HG02623 (cell line): ENCODE results near the gene PTPRK.
"Not testable (repeated sequence)": the region's sequence is repeated elsewhere in the genome, so short reads cannot be mapped to it uniquely, and the experiment has no call there.

Experiments
- ATAC-seq: cut with Tn5 transposase; IDR thresholded peaks from one replicate; pipeline ENCODE4 v1.9.1; 2021; ENCODE audit warnings: moderate library complexity; ENCODE audit not compliant: unreplicated experiment

Gene PTPRK

DNA sequence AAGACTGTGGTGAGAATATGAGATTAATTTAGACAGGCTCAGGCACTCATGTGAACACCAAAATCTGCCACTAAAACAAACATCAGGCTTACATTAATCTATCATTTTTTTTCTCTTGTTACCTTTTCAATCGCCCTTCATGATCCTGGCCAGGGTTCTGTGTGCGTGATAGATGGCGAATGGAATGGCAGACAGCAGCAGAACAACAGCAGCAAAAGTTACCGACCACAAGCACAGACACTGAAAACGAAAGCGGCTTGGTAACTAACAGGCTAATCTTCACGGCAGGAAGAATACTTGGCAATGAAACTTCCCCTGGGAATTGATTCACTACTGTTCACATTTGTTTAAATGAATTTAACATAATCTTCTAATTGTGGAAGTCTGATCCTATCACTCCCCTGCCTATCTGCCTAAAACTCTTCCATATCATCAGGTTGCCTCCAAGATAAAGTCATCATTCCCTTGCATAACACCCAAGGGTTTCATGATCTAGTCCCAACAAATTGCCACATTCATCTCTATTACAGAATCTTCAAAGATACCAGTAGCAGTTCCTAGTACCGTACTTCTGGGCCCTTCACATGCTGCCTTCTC is 28.7 kb downstream of the PTPRK start:
- ATAC-seq = peak; percentile 54

DNA sequence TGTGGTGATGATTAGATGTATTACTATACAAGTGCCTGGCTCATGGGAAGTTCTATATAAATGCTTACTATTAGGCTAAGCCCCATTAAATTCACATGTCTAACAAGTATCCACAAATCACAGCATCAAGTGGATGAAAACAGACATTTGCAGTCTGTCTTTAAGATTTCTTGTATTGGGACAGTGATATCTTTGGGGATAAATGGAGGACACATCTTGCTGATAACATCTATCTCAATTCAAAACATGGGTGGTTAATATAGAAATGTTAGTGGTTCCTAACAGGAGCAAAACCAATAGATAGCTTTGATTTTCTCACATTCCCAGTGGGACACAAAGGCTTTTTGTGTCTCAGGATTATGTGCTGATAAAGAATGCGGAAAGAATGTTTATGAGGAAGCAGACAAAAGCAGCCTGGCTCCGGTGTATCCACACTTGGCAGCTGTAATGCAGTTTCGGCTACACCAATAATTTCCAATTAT is 29.3 kb downstream of the PTPRK start:
- ATAC-seq = no peak

DNA sequence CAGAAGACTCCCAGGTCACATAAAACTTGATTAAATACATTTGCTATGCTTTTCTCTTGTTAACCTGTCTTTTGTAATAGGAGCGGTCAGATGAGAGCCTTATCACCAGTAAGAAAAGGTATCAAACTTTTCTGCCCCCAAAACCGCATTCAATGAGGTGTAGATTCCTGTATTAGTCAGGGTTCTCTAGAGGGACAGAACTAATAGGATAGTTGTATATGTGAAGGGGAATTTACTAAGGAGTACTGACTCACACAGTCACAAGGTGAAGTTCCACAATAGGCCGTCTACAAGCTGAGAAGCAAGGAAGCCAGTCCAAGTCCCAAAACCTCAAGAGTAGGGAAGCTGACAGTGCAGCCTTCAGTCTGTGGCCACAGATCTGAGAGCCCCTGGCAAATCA is 32.7 kb downstream of the PTPRK start:
- no peak for ATAC-seq

DNA sequence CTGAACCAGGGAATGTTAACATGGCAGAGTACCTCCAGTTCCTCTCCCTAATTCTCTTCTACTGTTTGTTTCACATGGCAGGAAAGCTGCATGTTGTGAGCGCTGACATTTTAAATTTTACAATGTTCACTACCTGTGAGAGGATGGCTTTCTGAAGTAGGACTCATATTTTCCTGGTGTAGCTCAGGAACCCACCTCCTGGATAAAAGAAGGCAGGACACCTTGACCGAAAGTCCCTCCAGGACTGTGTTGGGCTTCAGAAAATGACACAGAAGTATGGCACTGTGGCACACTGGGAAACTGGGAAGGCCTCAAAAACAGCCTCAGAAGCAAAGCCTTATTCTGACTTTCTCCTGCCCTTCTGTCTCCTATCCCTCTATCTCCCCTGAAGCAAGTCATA is 33.3 kb downstream of the PTPRK start:
- ATAC-seq = no peak

DNA sequence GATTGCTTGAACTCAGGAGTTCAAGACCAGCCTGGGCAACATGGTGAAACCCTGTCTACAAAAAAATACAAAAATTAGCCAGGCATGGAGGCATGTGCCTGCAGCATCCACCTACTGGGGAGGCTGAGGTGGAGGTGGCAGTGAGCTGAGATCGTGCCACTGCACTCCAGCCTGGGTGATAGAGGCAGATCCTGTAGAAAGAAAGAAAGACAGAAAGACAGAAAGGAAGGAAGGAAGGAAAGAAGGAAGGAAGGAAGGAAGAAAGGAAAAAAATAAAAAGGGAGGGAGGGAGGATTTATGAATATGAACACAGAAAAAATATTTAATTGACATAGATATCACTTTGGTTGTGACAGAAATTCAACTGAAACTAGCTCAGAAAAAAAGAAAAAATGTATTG is 33.8 kb downstream of the PTPRK start:
- not testable (repeated sequence) for ATAC-seq

DNA sequence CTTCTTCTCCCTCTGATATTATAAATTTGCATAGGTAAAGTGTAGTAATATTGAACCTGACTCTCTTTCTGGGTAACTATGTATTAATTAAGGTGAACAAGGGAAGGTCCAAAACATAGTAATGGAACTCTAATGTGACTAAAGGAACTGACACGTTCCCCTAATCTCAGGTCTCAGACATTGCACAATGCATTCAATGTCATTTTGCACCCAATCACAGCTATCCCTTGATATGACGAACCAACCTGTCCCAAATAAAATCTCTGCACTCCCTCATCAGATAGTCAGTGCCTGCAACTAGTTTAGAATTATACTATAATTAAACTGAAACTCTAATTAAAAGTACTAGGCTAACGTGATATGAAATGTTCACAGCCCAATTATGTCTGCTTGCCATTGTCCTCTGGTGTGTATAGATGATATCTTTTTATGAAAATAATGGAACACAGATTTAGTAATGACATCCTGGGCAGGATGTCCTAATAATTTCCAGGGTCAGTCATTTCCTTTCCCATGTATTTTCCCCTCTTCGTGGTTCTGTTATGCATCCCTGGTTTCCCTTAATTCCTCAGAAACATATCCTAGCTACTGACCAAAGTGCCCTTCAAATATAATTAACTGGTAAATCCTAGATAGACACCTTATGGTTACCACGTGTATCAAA is 36.8 kb downstream of the PTPRK start:
- no peak for ATAC-seq

DNA sequence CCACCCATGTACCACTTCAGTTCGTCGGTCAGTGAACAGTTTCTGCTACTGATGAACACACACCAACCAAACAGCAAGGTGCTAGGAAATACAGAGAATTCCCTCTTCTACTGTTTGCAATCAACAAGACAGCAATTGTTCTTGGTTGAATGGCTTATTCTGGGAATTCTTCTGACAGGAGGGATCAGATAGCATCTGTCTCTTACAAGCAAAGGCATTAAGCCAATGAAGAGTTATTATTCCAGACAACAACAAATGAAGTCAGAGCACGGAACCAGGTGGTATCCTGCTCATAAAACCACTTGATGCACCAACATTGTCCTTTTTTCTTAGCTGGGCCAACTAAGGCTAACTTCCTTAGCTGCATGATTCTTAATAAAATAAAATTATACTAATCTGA is 37.8 kb downstream of the PTPRK start:
- no peak for ATAC-seq

DNA sequence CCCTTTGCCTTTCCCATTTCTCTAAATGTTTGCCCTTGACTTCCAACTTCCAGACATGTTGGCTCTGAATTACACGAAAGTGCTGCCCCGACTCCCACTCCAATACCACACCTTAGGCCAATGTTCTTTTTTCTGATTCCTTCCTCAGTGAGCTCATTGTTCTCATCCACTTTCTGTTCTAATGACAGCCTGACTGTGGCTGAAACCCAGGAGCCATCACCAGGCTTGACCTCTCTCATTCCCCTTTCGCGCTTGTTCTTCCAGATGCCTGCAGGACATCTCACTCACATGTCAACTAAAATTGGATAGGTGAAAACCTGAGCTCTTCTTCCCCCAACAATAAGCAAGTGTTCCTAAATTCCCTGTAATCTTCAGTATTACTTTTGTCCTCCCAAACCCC is 40.4 kb downstream of the PTPRK start:
- no peak for ATAC-seq

DNA sequence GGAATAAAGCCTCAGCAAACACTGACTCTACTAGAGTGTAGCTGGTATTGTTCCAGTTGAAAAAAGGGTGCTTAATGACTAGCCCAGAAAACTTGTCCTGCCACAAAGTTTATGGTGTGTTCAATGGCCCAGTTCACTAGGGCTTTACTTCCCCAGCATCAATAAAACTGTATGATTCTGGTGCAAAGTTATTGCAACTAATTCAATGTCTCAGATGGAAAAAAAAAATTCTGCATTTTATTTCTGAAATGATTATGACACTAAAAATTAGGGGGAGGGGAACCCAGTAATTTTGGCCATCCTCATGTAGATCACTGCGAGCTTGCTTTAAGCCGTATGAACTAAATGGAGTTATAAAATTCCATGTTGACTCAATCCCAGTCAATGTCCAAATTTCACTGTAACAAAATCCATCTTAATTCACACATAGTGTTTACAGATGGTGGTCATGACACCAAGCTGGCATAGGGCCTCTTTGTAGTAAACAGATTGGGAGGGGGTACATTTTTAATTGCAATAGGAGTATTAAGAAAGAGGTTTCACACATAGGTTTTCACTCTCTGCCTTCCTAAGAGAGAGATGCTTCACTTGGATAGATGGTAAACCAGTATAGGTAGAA is 41.2 kb downstream of the PTPRK start:
- ATAC-seq = no peak

DNA sequence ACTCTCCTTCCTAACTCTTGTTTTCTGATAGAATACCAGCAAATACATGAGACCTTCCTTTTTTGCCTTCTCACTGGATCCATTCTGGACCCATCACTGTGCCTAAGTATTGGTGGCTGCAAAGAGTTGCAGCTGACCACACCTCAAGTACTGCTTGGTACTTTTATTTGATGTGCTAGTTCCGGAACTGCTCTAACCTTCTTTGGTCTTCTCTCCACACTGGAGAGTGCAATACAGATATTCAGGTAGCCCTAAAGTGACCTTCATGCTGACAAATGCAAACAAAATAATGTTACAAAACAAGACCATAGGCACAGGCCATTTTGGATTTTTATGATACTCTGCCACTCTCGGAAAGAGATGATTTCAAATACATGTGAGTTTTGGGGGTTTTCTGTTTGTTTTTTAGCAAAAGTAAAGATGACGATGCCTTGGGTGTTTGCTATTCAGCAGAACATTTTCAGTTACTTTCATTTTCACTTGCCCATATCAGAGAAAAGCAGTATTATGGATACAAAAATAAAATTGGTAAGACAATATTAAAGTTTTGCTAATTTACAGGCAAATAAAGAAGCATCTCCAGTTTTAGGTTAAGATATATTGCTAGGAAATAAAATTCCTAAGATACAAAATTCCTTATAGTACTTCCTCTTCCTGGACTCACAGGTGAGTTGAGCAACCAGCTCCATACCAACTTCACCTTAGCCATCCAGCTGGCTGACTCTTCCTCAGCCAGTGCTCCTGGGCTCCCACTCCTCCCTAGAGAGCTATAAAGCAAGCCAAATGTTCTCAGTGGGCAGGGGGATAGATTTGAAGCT is 42.0 kb downstream of the PTPRK start:
- ATAC-seq = no peak

DNA sequence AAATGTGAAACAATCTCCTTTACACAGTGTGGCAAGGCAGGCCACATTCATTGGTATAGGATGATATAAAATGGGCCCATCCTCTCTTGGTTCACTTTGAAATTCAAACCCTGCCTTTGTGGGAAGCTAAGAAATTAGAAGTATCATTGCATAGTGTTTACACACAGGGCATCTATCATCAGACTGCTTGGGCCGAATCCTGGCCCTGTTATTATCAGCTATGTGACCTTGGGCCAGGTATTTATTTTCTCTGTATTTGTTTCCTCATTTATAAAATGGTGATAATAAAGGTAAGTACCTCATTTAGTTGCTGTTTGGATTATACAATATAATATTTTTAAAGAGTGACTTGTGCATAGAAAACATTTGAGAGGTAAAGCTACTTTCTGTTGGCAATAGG is 45.5 kb downstream of the PTPRK start:
- no peak for ATAC-seq

DNA sequence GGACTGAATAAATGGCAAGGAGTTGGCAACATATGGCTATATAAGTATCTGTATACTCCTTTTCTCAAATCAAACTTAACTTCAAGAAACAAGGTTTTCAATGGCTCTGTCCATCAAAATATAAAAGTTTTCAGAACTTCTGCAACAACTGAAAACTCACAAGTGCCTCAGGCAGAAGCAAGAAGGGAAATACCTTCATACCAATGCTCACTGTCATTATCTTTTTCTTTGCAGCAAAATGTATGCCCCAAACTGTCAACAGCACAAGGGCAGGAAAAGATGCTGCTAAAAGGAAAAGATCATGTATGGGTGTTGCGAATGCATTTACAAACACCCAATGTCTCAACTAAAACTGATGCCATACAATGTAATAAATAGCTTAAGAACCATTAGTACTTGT is 45.9 kb downstream of the PTPRK start:
- ATAC-seq = no peak

DNA sequence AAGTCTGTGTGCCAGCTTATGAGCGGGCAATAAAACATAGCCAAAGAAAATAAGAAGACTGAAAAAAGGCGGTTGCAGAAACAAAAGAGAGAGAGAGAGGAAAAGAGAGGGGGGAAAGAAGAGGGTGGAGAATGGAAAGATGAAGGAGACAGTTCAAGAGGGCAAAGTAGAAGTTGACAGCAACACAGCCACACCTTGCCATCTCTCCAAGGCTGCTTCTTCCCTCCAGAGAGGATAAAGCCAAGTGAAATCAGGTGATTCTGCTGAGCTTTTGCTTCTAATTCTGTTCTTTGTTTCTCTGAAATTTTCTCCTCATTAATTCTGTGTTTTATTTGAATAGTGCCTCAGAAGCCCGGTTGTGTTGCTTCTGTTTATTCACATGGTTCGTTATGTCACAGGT is 48.5 kb downstream of the PTPRK start:
- ATAC-seq = no peak

DNA sequence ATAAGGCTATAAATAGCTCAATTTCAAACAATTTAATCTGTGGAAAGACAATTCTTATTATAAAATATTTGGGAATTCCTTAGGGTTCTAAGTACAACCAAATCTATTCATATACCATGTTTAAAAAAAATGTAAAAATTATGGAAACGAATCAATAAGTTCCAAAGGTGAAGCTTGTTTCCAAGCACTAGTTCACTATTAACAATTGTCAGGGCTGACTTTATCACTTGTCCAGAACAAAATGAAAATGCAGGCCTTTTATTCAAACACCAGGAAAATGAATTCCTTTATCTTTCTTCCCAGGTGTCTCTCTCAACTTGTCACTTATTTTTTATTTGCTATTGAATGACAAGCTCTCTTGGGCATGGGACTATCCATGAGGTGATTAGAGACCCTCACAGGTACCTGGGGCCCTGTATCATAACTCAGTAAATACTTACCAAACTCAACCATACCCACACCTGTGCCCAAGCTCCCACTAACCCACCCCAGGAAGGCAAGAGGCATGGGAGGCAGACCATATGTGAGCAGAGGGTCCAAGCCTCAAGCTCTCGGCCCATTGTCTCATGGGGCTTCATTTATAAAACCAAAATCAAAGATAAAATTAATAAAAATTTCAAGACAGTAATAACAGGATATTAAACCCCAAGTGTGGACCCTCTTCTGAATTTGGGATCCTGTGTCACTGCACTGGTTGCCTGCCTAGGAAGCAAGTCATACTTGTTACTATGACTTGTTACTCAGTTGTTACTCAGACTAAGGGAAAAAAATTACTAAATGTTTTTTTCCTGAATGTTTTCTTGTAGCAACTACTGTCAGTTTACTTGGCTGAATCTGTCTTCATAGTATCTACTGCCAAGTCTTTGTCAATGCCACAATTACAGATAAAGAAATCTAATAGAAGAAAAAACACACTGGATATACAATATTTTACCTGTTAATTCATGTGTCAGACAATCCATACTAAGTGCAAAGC is 54.7 kb downstream of the PTPRK start:
- ATAC-seq = no peak

DNA sequence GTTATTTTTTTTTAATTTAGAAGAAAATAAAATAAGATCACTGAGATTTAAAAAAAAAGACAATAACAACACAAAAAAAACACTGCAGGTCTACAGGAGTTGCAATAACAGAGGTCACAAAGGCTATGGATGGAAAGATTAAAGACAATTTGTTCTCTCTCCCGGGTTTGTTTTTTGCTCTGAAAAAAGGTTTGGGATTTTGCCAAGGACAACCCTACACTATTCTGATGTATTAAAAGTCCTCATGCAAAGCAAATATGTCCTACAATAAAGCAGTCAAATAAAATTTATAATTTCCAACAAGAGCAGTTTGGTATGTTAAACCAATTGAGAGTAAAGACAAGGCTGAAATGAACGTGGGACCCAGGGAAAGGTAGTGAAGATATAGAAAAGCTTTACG is 55.6 kb downstream of the PTPRK start:
- ATAC-seq = no peak

DNA sequence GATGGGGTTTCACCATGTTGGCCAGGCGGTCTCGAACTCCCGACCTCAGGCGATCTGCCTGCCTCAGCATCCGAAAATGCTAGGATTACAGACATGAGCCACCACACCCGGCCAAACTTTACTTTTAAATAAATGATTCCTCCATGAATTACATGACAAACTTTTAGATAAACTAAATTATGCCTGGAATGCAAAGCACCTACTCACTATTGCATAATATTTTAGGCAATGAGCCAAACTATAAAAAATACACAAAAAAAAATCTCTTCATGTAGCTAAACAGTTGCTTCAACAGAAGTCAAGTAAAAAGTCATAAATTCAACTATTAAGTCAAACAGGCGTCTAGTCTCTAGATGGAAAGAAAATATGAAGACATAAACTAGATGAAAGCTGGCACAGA is 56.5 kb downstream of the PTPRK start:
- ATAC-seq = no peak

DNA sequence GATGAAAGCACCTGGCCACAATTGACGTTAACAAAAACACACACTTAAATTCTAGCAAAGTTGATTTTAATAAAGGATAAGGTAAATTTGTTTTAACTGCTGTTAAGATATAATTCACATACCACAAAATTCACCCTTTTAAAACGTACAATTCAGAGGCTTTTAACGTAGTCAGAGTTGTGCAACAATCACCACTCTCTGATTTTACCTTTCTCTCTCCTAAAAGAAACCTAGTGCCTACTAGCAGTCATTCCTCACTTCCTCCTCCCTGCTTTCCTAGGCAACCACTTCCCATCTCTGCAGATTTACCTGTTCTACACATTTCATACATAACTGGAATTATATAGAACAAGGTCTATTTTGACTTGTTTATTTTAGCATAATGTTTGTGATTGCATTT is 58.9 kb downstream of the PTPRK start:
- no peak for ATAC-seq

DNA sequence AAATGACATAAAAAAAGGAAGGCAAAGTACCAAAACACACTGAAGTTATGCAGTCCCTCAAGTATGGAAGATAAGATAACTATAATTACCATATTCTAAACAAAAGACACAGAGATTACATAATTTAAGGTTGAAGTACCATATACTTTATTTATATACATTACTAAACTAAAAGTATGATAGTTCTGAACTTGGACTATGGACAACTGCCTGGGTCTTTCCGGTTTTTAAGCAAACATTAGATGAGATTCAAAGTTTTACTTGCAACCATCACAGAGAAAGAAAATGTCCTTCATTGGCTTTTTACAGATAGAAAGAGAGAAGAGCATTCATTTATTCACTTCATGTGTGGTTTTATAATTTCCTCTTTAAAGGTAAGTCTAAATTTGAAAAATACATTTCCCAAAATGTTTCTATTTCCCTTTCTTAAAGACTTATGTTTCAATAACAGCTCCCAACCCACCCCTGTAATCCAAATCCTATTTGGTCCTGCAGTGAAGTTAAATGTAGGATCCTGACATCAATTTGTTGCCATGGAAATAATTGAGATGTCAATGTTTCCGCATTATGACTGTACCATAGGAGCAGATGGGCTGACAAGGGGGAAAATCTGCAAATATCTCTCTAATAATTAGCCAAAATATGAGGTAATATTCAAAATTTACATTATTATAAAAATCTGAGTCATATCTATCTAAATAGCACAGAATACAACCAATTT is 63.7 kb downstream of the PTPRK start:
- no peak for ATAC-seq

DNA sequence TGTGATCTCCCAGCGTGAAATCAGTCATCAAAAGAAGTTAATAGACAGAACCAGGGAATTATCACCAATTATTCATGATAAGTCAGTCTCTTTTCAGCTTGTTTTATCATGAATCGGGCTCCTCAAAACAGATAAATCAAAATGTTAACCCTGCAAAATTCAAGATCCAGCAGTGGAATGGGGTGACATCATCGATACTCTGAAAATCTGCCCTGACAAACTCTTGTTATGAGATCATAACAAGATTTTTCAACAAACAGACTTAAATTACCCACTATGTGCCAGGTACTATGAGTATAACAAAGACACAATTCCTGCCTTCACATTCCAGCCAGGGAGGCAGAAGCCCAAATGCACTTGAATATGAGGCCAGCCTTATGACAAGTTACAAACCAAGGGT is 64.4 kb downstream of the PTPRK start:
- ATAC-seq = no peak

DNA sequence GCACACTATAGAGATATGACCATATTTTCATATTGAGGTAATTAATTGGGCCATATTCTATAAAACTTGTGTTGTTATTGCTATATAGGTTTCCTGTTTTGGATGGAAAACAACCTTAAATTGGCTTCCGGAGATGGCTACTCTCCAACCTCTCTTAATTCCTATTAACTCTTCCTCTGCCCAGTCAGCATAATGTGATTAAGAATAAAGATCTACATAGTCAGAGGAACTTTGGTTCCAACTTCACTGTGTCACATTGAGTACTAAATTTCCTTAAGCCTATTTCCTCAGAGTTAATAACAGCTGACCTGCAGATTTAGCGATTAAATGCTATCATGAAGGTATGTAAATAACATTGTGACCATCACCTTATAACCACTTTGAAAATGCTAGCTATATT is 67.7 kb downstream of the PTPRK start:
- ATAC-seq = no peak
